ENCODE results near the gene DAB1.

Gene DAB1

DNA sequence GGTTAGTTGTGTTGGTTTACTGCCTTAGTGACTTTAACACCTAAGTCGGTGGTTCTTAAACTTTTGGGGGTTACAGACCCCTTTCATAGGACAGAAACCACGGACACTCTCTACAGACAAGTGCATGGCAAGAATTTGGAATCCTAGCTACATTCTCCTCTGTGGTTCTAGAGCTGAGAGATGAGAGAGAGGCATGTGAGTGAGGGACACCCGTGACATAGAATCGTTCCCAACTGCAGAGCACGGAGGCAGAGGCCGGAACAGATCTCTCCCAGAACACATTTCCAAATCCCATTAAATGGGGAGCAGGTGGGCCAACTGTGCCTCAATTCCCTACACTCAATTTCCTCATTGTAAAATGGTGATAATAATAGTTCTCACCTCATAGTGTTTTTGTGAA, 60.7 kb downstream of the DAB1 start:
- Histone ChIP-seq H3K36me3 (ENCODE audit: control insufficient read depth in 2 of 2, insufficient read depth in 1 of 2, low read length in 2 of 2) (no peaks in the 10 kb centered on the region), H3K4me3 (ENCODE audit: low read depth, low read length) (no peak overlapping the region), H3K9me3 (ENCODE audit: control insufficient read depth, insufficient read depth, low read depth, low read length) (no peaks in the 10 kb centered on the region), H3K27ac (ENCODE audit: extremely low read depth, low read depth, low read length) (no peak overlapping the region), H3K4me1 (ENCODE audit: control insufficient read depth, insufficient read depth, low read length) (no peaks in the 10 kb centered on the region)
- no peak for TF ChIP-seq ZNF366 (tag by site-specific recombination; conservative IDR thresholded peaks at IDR 0.05)
- no peak for TF ChIP-seq ZNF48 (tag by site-specific recombination; IDR thresholded peaks at IDR 0.05)
- TF ChIP-seq, protein P1, sequence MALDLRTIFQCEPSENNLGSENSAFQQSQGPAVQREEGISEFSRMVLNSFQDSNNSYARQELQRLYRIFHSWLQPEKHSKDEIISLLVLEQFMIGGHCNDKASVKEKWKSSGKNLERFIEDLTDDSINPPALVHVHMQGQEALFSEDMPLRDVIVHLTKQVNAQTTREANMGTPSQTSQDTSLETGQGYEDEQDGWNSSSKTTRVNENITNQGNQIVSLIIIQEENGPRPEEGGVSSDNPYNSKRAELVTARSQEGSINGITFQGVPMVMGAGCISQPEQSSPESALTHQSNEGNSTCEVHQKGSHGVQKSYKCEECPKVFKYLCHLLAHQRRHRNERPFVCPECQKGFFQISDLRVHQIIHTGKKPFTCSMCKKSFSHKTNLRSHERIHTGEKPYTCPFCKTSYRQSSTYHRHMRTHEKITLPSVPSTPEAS (tag by site-specific recombination; IDR thresholded peaks at IDR 0.05): no peak
- TF ChIP-seq ZNF530 (tag by site-specific recombination; IDR thresholded peaks at IDR 0.05; ENCODE audit: low read depth): no peak
- TF ChIP-seq ZNF221 (tag by site-specific recombination; IDR thresholded peaks at IDR 0.05; ENCODE audit: borderline replicate concordance): no peak
- no peak for TF ChIP-seq ZNF626 (tag by site-specific recombination; IDR thresholded peaks at IDR 0.05)
- no peak for TF ChIP-seq ZNF529 (tag by site-specific recombination; IDR thresholded peaks at IDR 0.05; ENCODE audit: insufficient replicate concordance)
- no peak for TF ChIP-seq ZBTB8A (tag by site-specific recombination; IDR thresholded peaks at IDR 0.05)
- CTCF ChIA-PET: no interaction called here
- POLR2A ChIA-PET: no interaction called here

DNA sequence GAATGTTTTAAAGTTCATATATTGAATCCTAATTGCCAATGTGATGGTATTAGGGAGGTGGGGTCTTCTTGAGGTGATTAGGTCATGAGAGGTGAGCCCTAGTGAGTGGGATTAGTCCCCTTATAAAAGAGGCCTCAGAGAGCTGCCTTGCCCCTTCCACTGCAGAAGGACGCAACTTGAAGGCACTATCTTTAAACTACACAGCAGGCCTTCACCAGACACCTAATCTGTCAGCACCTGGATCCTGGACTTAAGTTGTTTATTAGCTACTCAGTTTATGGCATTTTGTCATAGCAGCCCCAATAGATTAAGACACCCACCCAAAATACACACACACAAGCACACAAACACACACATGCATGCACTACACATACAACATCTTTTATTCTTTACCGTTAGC, 61.4 kb downstream of the DAB1 start:
- Histone ChIP-seq H3K4me1 (ENCODE audit: control insufficient read depth, insufficient read depth, low read length) (no peaks in the 10 kb centered on the region), H3K4me3 (ENCODE audit: low read depth, low read length) (no peak overlapping the region), H3K9me3 (ENCODE audit: control insufficient read depth, insufficient read depth, low read depth, low read length) (no peaks in the 10 kb centered on the region), H3K27ac (ENCODE audit: extremely low read depth, low read depth, low read length) (no peak overlapping the region), H3K36me3 (ENCODE audit: control insufficient read depth in 2 of 2, insufficient read depth in 1 of 2, low read length in 2 of 2) (no peaks in the 10 kb centered on the region)
- no peak for TF ChIP-seq ZNF747 (tag by site-specific recombination; IDR thresholded peaks at IDR 0.05)
- TF ChIP-seq ZNF791 (tag by site-specific recombination; IDR thresholded peaks at IDR 0.05): no peak
- TF ChIP-seq ZNF37A (tag by site-specific recombination; IDR thresholded peaks at IDR 0.05): no peak
- TF ChIP-seq ZNF239 (tag by site-specific recombination; IDR thresholded peaks at IDR 0.05): no peak
- no peak for TF ChIP-seq ZNF433 (tag by site-specific recombination; IDR thresholded peaks at IDR 0.05; ENCODE audit: low read depth)
- TF ChIP-seq ZNF768 (tag by site-specific recombination; IDR thresholded peaks at IDR 0.05): no peak
- no peak for TF ChIP-seq ZBTB21 (tag by site-specific recombination; IDR thresholded peaks at IDR 0.05)
- TF ChIP-seq, protein P2, sequence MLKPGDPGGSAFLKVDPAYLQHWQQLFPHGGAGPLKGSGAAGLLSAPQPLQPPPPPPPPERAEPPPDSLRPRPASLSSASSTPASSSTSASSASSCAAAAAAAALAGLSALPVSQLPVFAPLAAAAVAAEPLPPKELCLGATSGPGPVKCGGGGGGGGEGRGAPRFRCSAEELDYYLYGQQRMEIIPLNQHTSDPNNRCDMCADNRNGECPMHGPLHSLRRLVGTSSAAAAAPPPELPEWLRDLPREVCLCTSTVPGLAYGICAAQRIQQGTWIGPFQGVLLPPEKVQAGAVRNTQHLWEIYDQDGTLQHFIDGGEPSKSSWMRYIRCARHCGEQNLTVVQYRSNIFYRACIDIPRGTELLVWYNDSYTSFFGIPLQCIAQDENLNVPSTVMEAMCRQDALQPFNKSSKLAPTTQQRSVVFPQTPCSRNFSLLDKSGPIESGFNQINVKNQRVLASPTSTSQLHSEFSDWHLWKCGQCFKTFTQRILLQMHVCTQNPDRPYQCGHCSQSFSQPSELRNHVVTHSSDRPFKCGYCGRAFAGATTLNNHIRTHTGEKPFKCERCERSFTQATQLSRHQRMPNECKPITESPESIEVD (tag by site-specific recombination; IDR thresholded peaks at IDR 0.05): no peak
- TF ChIP-seq EGR2 (tag by site-specific recombination; IDR thresholded peaks at IDR 0.05; ENCODE audit: low read depth): no peak
- ChIA-PET POLR2A (no interaction called here), CTCF (interaction anchor here (0.6 kb wide), 1 partner anchor 517 kb away, joined by 4 read pairs; no protein-coding TSS in a partner anchor)

GRCh38 chr1:57361516-57361915, 62.3 kb downstream of the DAB1 start:
- Histone ChIP-seq H3K4me3 (ENCODE audit: low read depth, low read length) (no peak overlapping the region), H3K36me3 (ENCODE audit: control insufficient read depth in 2 of 2, insufficient read depth in 1 of 2, low read length in 2 of 2) (no peaks in the 10 kb centered on the region), H3K9me3 (ENCODE audit: control insufficient read depth, insufficient read depth, low read depth, low read length) (no peaks in the 10 kb centered on the region), H3K27ac (ENCODE audit: extremely low read depth, low read depth, low read length) (no peak overlapping the region), H3K4me1 (ENCODE audit: control insufficient read depth, insufficient read depth, low read length) (no peaks in the 10 kb centered on the region)
- ChIA-PET POLR2A (no interaction called here), CTCF (no interaction called here)
- no peak for TF ChIP-seq MYNN (tag by site-specific recombination; IDR thresholded peaks at IDR 0.05; ENCODE audit: borderline replicate concordance)
- TF ChIP-seq KLF9 (tag by site-specific recombination; IDR thresholded peaks at IDR 0.05; ENCODE audit: low read depth): no peak
- no peak for TF ChIP-seq ZNF214 (tag by site-specific recombination; IDR thresholded peaks at IDR 0.05; ENCODE audit: borderline replicate concordance)
- no peak for TF ChIP-seq ZBTB1 (tag by site-specific recombination; IDR thresholded peaks at IDR 0.05)
- no peak for TF ChIP-seq HOXA7 (CRISPR knock-in tag; IDR thresholded peaks at IDR 0.05; ENCODE audit: borderline replicate concordance)
- TF ChIP-seq, protein P2 (tag by site-specific recombination; IDR thresholded peaks at IDR 0.05): no peak
- TF ChIP-seq INSM2 (tag by site-specific recombination; IDR thresholded peaks at IDR 0.05): no peak
- TF ChIP-seq ZNF561 (tag by site-specific recombination; IDR thresholded peaks at IDR 0.05; ENCODE audit: borderline replicate concordance): no peak
- TF ChIP-seq REPIN1 (tag by site-specific recombination; IDR thresholded peaks at IDR 0.05; ENCODE audit: low read depth): no peak
- TF ChIP-seq ZNF677 (tag by site-specific recombination; IDR thresholded peaks at IDR 0.05): no peak
- TF ChIP-seq, protein P3, sequence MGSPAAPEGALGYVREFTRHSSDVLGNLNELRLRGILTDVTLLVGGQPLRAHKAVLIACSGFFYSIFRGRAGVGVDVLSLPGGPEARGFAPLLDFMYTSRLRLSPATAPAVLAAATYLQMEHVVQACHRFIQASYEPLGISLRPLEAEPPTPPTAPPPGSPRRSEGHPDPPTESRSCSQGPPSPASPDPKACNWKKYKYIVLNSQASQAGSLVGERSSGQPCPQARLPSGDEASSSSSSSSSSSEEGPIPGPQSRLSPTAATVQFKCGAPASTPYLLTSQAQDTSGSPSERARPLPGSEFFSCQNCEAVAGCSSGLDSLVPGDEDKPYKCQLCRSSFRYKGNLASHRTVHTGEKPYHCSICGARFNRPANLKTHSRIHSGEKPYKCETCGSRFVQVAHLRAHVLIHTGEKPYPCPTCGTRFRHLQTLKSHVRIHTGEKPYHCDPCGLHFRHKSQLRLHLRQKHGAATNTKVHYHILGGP (tag by site-specific recombination; IDR thresholded peaks at IDR 0.05): no peak
